ENCODE results near the gene CTSH. TPM values are rescaled to one million over a fixed set of nuclear protein-coding genes. Genes with fewer than 3 reads are reported as not detected.

Gene CTSH
- total and polyA plus RNA-seq, 2 donors (not counting 1 experiment from before 2014, with no cell fraction given), result 5.3 to 6.9 TPM

DNA sequence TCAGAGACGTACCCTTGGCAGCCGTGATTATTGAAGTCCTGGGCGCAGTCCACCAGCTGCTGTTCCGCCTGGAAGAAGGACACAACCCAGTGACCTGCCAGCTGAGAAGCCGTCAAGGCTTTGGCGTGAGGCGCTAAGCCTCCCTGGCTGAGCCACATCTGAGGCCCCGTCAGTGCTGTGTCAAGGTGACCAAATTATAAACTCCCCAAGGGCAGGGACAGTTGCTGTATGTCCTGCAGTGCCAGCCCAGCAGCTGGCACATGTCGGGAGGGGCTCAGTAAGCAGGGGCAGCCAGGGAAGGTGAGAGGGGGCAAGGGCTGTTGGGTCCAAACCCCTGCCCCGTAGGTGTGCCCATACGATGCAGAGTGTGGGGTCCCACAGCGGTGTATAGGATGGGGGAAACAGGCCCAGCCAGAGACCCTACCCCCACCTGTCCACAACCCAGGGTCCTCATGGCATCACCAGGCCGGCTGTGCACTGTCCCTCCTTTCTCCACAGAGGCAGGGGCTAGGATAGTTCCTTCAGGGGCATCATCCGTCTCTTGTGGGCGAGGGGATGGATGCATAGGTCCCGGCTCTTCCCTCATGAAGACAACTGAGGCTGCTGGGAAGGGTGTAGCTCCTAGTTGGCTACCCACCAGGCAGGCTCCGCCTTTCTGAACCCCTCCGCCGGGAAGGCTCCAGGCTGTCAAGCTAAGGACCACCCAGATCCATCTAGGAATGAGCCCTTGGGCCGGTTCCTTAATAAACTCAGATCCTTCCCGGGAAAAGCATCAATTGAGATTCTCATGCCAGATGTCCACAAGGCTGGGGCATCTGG lies 13.2 kb downstream of the CTSH start:
- H2AFZ ChIP-seq (ENCODE audit: low read length), result no peak overlapping the region

DNA sequence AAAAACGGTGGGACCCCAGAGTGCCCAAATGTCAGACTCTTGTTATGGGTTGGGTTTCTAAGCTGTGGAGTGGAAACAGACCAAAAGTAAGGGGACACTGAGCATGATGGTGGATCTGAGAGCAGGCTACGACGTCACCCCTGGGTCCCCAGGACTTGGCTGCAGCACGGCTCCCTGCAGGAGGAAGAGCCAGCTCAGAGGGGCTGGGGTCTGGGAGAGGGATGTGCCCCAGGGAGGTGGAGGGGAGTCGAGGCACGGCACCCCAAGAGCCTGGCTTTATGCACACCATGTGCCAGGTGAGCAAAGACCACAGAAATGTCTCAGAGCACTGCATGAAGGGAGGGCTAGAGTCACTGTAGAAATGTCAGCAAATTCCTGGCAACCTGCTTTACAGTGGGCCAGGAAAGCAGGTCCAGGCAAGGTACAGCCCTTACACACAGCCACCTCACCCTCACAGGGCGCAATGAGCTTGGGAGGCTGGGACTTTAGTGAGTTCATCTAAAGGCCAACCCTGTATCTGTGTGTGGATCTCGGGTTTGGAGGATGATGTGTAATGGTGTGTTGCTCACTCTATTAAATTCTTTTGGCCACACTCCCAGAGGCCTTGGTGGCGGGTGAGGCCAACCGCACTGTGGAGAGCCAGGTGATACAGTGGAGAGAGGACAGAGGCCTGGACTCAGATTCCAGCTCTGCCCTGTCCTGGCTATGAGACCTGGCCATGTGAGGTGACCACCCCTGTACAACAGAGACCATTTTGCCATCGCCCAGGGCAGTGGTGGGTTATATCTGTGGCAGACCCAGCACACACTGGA lies 14.1 kb downstream of the CTSH start:
- H3K36me3 ChIP-seq (ENCODE audit: control insufficient read depth, insufficient read depth, low read length), result no peaks in the 10 kb centered on the region
- no peaks in the 10 kb centered on the region for H4K20me1 ChIP-seq (ENCODE audit: control insufficient read depth, extremely low read depth, insufficient read depth, low read length)
- TF ChIP-seq, protein P1, sequence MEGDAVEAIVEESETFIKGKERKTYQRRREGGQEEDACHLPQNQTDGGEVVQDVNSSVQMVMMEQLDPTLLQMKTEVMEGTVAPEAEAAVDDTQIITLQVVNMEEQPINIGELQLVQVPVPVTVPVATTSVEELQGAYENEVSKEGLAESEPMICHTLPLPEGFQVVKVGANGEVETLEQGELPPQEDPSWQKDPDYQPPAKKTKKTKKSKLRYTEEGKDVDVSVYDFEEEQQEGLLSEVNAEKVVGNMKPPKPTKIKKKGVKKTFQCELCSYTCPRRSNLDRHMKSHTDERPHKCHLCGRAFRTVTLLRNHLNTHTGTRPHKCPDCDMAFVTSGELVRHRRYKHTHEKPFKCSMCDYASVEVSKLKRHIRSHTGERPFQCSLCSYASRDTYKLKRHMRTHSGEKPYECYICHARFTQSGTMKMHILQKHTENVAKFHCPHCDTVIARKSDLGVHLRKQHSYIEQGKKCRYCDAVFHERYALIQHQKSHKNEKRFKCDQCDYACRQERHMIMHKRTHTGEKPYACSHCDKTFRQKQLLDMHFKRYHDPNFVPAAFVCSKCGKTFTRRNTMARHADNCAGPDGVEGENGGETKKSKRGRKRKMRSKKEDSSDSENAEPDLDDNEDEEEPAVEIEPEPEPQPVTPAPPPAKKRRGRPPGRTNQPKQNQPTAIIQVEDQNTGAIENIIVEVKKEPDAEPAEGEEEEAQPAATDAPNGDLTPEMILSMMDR (conservative IDR thresholded peaks at IDR 0.05 in 1 of 2, IDR thresholded peaks at IDR 0.05 in 1 of 2; ENCODE audit: low read depth in 1 of 2, low read length in 2 of 2), result no peak
- no peaks in the 10 kb centered on the region for H3K27me3 ChIP-seq (ENCODE audit: control insufficient read depth, insufficient read depth, low read length)
- H3K9me3 ChIP-seq (ENCODE audit: control insufficient read depth, insufficient read depth, low read depth, low read length), result no peaks in the 10 kb centered on the region
- no peak overlapping the region for H3K9ac ChIP-seq (ENCODE audit: insufficient read depth, low read length)
- DNase-seq (ENCODE audit: low read depth in 2 of 2), result peak; percentile 81 to 97
- no peak overlapping the region for H3K4me3 ChIP-seq (replicated peaks in 1 of 4; ENCODE audit: control extremely low read depth in 1 of 4, insufficient read depth in 1 of 4, low read depth in 3 of 4, low read length in 4 of 4)
- peaks cover 12% of the 10 kb centered on the region for H3K4me1 ChIP-seq (ENCODE audit: control insufficient read depth, extremely low read depth, insufficient read depth, low read length)
- H2AFZ ChIP-seq (ENCODE audit: low read length), result no peak overlapping the region
- H3K4me2 ChIP-seq (ENCODE audit: extremely low read depth, insufficient read depth, low read length), result peak overlapping the region; percentile 62
- H3K79me2 ChIP-seq (ENCODE audit: control insufficient read depth, insufficient read depth, low read length), result no peaks in the 10 kb centered on the region
- no peak overlapping the region for H3K27ac ChIP-seq (ENCODE audit: insufficient read depth, low read length)

More for the DNA sequence above, 13.2 kb downstream of the CTSH start:
- no peak for TF ChIP-seq EZH2 (IDR thresholded peaks at IDR 0.05; ENCODE audit: low read length, missing control alignments)
- TF ChIP-seq, protein P1 (conservative IDR thresholded peaks at IDR 0.05 in 1 of 2, IDR thresholded peaks at IDR 0.05 in 1 of 2; ENCODE audit: low read depth in 1 of 2, low read length in 2 of 2), result no peak
- Histone ChIP-seq H3K9ac (ENCODE audit: insufficient read depth, low read length) (no peak overlapping the region), H3K4me1 (ENCODE audit: control insufficient read depth, extremely low read depth, insufficient read depth, low read length) (peaks cover 12% of the 10 kb centered on the region), H3K9me3 (ENCODE audit: control insufficient read depth, insufficient read depth, low read depth, low read length) (no peaks in the 10 kb centered on the region), H3K4me2 (ENCODE audit: extremely low read depth, insufficient read depth, low read length) (no peak overlapping the region), H3K36me3 (ENCODE audit: control insufficient read depth, insufficient read depth, low read length) (no peaks in the 10 kb centered on the region), H3K27ac (ENCODE audit: insufficient read depth, low read length) (no peak overlapping the region), H4K20me1 (ENCODE audit: control insufficient read depth, extremely low read depth, insufficient read depth, low read length) (no peaks in the 10 kb centered on the region), H3K79me2 (ENCODE audit: control insufficient read depth, insufficient read depth, low read length) (no peaks in the 10 kb centered on the region), H3K27me3 (ENCODE audit: control insufficient read depth, insufficient read depth, low read length) (no peaks in the 10 kb centered on the region), H3K4me3 (replicated peaks in 1 of 4; ENCODE audit: control extremely low read depth in 1 of 4, insufficient read depth in 1 of 4, low read depth in 3 of 4, low read length in 4 of 4) (no peak overlapping the region)
- DNase-seq (ENCODE audit: low read depth in 2 of 2), result no peak

DNA sequence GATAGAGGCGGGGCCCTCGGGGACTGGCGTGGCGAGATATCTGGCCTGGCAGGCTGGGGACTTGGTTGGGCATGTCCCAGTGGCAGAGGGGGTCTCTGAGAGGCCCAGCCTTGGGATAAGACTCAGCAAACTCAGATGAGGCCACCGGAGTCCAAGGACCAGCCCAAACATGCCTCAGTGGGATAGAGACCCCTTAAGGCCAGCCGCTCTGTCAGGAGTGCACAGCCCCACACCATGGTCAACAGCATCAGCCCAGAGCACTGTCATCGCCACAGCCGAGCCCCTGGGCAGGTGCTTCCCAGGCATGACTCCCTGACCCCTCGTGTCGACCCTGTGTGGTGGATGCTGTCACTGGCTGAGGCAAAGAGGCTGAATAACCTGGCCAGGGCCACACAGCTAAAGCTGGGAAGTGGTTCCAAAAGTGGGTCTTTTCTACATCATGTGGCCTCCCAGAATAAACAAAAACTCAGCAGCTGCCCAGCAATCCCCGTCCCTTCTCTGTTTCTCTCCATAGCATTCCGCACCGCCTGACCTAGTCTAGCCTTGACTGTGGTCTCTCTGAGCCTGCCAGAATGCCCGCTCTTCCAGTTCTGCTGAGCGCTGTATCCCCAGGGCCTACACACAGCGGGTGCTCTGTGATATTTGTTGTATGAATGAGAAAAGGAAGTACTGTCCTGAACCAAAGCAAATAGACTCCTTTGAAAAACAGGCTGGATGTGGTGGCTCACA lies 15.1 kb downstream of the CTSH start:
- H3K4me3 ChIP-seq (replicated peaks in 1 of 4; ENCODE audit: control extremely low read depth in 1 of 4, insufficient read depth in 1 of 4, low read depth in 3 of 4, low read length in 4 of 4), result no peak overlapping the region
- TF ChIP-seq EZH2 (IDR thresholded peaks at IDR 0.05; ENCODE audit: low read length, missing control alignments), result no peak
- TF ChIP-seq, protein P1 (conservative IDR thresholded peaks at IDR 0.05 in 1 of 2, IDR thresholded peaks at IDR 0.05 in 1 of 2; ENCODE audit: low read depth in 1 of 2, low read length in 2 of 2), result no peak
- no peaks in the 10 kb centered on the region for H3K79me2 ChIP-seq (ENCODE audit: control insufficient read depth, insufficient read depth, low read length)
- H3K27me3 ChIP-seq (ENCODE audit: control insufficient read depth, insufficient read depth, low read length), result no peaks in the 10 kb centered on the region
- H3K9ac ChIP-seq (ENCODE audit: insufficient read depth, low read length), result no peak overlapping the region
- H3K9me3 ChIP-seq (ENCODE audit: control insufficient read depth, insufficient read depth, low read depth, low read length), result no peaks in the 10 kb centered on the region
- H3K4me1 ChIP-seq (ENCODE audit: control insufficient read depth, extremely low read depth, insufficient read depth, low read length), result peaks cover 12% of the 10 kb centered on the region
- peak in 1 of 2 donors; percentile 32 for DNase-seq (ENCODE audit: low read depth in 2 of 2)
- no peak overlapping the region for H3K4me2 ChIP-seq (ENCODE audit: extremely low read depth, insufficient read depth, low read length)
- no peaks in the 10 kb centered on the region for H4K20me1 ChIP-seq (ENCODE audit: control insufficient read depth, extremely low read depth, insufficient read depth, low read length)
- no peak overlapping the region for H2AFZ ChIP-seq (ENCODE audit: low read length)
- peaks cover 2% of the 10 kb centered on the region for H3K36me3 ChIP-seq (ENCODE audit: control insufficient read depth, insufficient read depth, low read length)
- no peak overlapping the region for H3K27ac ChIP-seq (ENCODE audit: insufficient read depth, low read length)
